BE2C (cell line): ENCODE results near the gene ANKRD33B.

Source experiments
- DNase-seq: peaks from one replicate; pipeline ENCODE4 v3.0.0-alpha.2; 2020
- H3K27me3 ChIP-seq: fragments of 250-450 bp; sonication (Bioruptor Pico); 2 replicates; pipeline ENCODE4 v1.5.1; 2020; ENCODE audit warnings: mild to moderate bottlenecking
- H3K36me3 ChIP-seq: fragments of 250-450 bp; sonication (Bioruptor Pico); 2 replicates; pipeline ENCODE4 v1.5.1; 2020; ENCODE audit warnings: mild to moderate bottlenecking
- H3K4me1 ChIP-seq: fragments of 250-450 bp; sonication (Bioruptor Pico); 2 replicates; pipeline ENCODE4 v1.5.1; 2020
- H3K4me3 ChIP-seq: 2 replicates; pipeline ENCODE4 v1.5.1; 2011; ENCODE audit warnings: low read depth, low read length
- H3K9me3 ChIP-seq: fragments of 250-450 bp; sonication (Bioruptor Pico); 2 replicates; pipeline ENCODE4 v1.5.1; 2020
- CTCF ChIP-seq: IDR thresholded peaks from 2 replicates; pipeline ENCODE4 v1.5.1; 2012; ENCODE audit warnings: mild to moderate bottlenecking, low read depth, low read length

The ANKRD33B gene

GRCh38 chr5:10618311-10618710, 54.4 kb downstream of the ANKRD33B start:
- Histone ChIP-seq H3K4me1 (no peaks in the 10 kb centered on the region), H3K9me3 (no peaks in the 10 kb centered on the region), H3K4me3 (no peak overlapping the region), H3K27me3 (no peaks in the 10 kb centered on the region), H3K36me3 (no peaks in the 10 kb centered on the region)
- no peak for DNase-seq
- TF ChIP-seq CTCF, result no peak

GRCh38 chr5:10619649-10620048, 55.8 kb downstream of the ANKRD33B start:
- Histone ChIP-seq H3K36me3 (no peaks in the 10 kb centered on the region), H3K4me1 (no peaks in the 10 kb centered on the region), H3K4me3 (no peak overlapping the region), H3K27me3 (no peaks in the 10 kb centered on the region), H3K9me3 (no peaks in the 10 kb centered on the region)
- no peak for DNase-seq
- TF ChIP-seq CTCF, result no peak

GRCh38 chr5:10620346-10620745, 56.5 kb downstream of the ANKRD33B start:
- no peaks in the 10 kb centered on the region for H3K27me3 ChIP-seq
- no peaks in the 10 kb centered on the region for H3K9me3 ChIP-seq
- no peak overlapping the region for H3K4me3 ChIP-seq
- TF ChIP-seq CTCF, result no peak
- H3K36me3 ChIP-seq, result no peaks in the 10 kb centered on the region
- H3K4me1 ChIP-seq, result no peaks in the 10 kb centered on the region
- DNase-seq, result no peak

- TF ChIP-seq CTCF, result no peak
- Histone ChIP-seq H3K4me3 (no peak overlapping the region), H3K4me1 (no peaks in the 10 kb centered on the region), H3K27me3 (no peaks in the 10 kb centered on the region), H3K9me3 (no peaks in the 10 kb centered on the region), H3K36me3 (no peaks in the 10 kb centered on the region)
- no peak for DNase-seq
Observed at GRCh38 chr5:10621832-10622231, 58.0 kb downstream of the ANKRD33B start.

GRCh38 chr5:10622810-10623209, 58.9 kb downstream of the ANKRD33B start:
- TF ChIP-seq CTCF, result no peak
- no peaks in the 10 kb centered on the region for H3K4me1 ChIP-seq
- H3K4me3 ChIP-seq, result no peak overlapping the region
- no peaks in the 10 kb centered on the region for H3K9me3 ChIP-seq
- no peaks in the 10 kb centered on the region for H3K27me3 ChIP-seq
- no peak for DNase-seq
- no peaks in the 10 kb centered on the region for H3K36me3 ChIP-seq

GRCh38 chr5:10623305-10623910, 59.5 kb downstream of the ANKRD33B start:
- no peak for DNase-seq
- Histone ChIP-seq H3K27me3 (no peaks in the 10 kb centered on the region), H3K9me3 (no peaks in the 10 kb centered on the region), H3K4me3 (no peak overlapping the region), H3K4me1 (no peaks in the 10 kb centered on the region), H3K36me3 (no peaks in the 10 kb centered on the region)
- no peak for TF ChIP-seq CTCF
